Thyroid gland (tissue), 4 donors: ENCODE data around the gene ADAMTSL2. TPM values are rescaled to one million over a fixed set of nuclear protein-coding genes. Genes with fewer than 3 reads are reported as not detected.

ENCODE experiments used
- DNase-seq, 2 donors: peaks; one replicate each; pipeline ENCODE4 v3.0.0-alpha.2; 2019
- H3K27ac ChIP-seq, 3 donors: fragments of 200-600 bp; sonication (generic); 1 replicate in 2 of 3; 2 replicates in 1 of 3; pipeline ENCODE4 v1.5.1; 2016 to 2019; ENCODE audit warnings: mild to moderate bottlenecking in 1 of 3, moderate library complexity in 1 of 3
- H3K27me3 ChIP-seq: fragments of 200-600 bp; sonication (generic); one replicate; pipeline ENCODE4 v1.5.1; 2019
- H3K36me3 ChIP-seq, 2 donors: fragments of 200-600 bp; sonication (generic); one replicate each; pipeline ENCODE4 v1.5.1; 2016 to 2019
- H3K4me1 ChIP-seq, 2 donors: fragments of 200-600 bp; sonication (generic); one replicate each; pipeline ENCODE4 v1.5.1; 2017 to 2019
- H3K4me3 ChIP-seq, 3 donors: fragments of 200-600 bp; sonication (generic); replicated peaks in 1 of 3; 1 replicate in 2 of 3; 2 replicates in 1 of 3; pipeline ENCODE4 v1.5.1; 2016; ENCODE audit warnings: mild to moderate bottlenecking in 1 of 3
- H3K9me3 ChIP-seq: fragments of 200-600 bp; sonication (generic); one replicate; pipeline ENCODE4 v1.5.1; 2017
- POLR2A ChIP-seq, 2 donors: fragments of 450-650 bp; IDR thresholded peaks; one replicate each; pipeline ENCODE4 v1.6.1; 2017; ENCODE audit warnings: antibody characterized with exemption in 2 of 2, mild to moderate bottlenecking in 2 of 2, moderate library complexity in 1 of 2
- WGBS, 2 donors: methylation state at CpG; one replicate each; pipeline ENCODE4 v1.1.5; 2017; 5-methylcytosine and 5-hydroxymethylcytosine counted together
- intact Hi-C: fragments of 100-400 bp; cut with DNase I; formaldehyde crosslinking; loops from one replicate; pipeline ENCODE4 v1.15.1; 2023
- total RNA-seq, 4 donors: library from RNA; depleted of rRNA; stranded (reverse); fragments of >200 nt; gene quantifications; one replicate each; pipeline ENCODE4 v1.2.3, GENCODE V29; 2016
- TF ChIP-seq, protein P1 (sequence below), 6 experiments: fragments of 200-600 bp in 3 of 6; fragments of 450-650 bp in 3 of 6; sonication (generic) in 3 of 6; IDR thresholded peaks; one replicate each; pipeline ENCODE4 v1.5.1; 2016 to 2019; ENCODE audit warnings: antibody characterized with exemption in 6 of 6, mild to moderate bottlenecking in 2 of 6, inconsistent platforms in 1 of 6, moderate library complexity in 1 of 6

ADAMTSL2 gene
- total RNA-seq, 4 donors from 2014 or later: 2.4 to 9.3 (median 8.7) TPM

DNA sequence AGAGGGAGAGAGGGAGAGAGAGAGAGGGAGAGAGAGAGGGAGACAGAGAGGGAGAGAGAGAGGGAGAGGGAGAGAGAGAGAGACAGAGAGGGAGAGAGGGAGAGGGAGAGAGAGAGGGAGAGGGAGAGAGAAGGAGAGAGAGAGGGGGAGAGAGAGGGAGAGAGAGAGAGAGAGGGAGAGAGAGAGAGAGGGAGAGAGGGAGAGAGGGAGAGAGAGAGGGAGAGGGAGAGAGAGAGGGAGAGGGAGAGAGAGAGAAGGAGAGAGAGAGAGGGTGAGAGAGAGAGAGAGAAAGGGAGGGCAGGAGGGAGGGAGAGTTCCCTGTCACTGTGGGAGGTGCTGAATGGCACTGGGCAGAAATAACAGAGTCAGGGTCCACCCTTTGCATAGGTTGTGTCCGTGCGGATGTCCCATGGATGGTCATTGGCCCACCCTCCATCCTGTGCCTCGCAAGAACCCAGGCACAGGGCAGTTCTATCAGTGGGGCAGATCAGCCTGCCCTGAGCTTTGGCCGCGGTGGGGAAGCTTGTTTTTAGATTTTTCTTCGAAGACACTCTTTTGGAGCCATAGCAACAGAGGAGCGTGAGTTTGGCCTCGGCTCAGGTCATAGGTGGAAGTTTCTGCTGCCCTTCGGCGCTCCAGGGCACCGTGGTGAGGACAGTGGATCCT is 30.1 kb downstream of the ADAMTSL2 start:
- intact Hi-C loops: loop anchor here (5.0 kb wide), 1 partner anchor 93 kb away; no protein-coding TSS in a partner anchor
- Histone ChIP-seq H3K27ac (peak overlapping the region in 1 of 3 donors; percentile 28), H3K9me3 (no peaks in the 10 kb centered on the region), H3K4me1 (peaks cover 18 to 25% of the 10 kb centered on the region in 2 donors), H3K4me3 (no peak overlapping the region), H3K27me3 (no peaks in the 10 kb centered on the region), H3K36me3 (no peaks in the 10 kb centered on the region)
- TF ChIP-seq, protein P1, sequence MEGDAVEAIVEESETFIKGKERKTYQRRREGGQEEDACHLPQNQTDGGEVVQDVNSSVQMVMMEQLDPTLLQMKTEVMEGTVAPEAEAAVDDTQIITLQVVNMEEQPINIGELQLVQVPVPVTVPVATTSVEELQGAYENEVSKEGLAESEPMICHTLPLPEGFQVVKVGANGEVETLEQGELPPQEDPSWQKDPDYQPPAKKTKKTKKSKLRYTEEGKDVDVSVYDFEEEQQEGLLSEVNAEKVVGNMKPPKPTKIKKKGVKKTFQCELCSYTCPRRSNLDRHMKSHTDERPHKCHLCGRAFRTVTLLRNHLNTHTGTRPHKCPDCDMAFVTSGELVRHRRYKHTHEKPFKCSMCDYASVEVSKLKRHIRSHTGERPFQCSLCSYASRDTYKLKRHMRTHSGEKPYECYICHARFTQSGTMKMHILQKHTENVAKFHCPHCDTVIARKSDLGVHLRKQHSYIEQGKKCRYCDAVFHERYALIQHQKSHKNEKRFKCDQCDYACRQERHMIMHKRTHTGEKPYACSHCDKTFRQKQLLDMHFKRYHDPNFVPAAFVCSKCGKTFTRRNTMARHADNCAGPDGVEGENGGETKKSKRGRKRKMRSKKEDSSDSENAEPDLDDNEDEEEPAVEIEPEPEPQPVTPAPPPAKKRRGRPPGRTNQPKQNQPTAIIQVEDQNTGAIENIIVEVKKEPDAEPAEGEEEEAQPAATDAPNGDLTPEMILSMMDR (IDR thresholded peaks at IDR 0.05): peak in 1 of 6 experiments; percentile 43
- no peak for TF ChIP-seq POLR2A (IDR thresholded peaks at IDR 0.05)
- no peak for DNase-seq
- WGBS, 2 donors: 74 to 81% methylated on average over 11 of the region's 11 CpGs

DNA sequence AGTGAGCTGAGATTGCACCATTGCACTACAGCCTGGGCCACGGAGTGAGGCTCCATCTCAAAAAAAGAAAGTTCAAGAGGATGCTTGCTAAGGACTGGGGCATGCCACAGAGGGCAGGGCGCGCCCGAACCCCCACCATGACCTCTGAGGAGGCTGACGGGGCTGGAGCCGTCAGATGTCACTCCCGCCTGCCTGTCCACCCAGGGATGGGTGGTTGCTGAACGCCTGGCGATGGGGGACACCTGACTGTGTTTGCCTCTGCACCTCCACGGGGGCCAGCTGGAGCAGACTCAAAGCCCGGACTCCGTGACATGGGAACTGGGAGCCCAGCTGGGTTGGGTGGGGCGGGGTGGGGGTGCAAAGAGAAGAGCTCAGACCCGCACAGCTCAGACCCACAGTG is 31.9 kb downstream of the ADAMTSL2 start:
- DNase-seq: no peak
- intact Hi-C loops: loop anchor here (5.0 kb wide), 1 partner anchor 91 kb away; no protein-coding TSS in a partner anchor
- no peaks in the 10 kb centered on the region for H3K36me3 ChIP-seq
- peaks cover 8 to 14% of the 10 kb centered on the region in 2 donors for H3K4me1 ChIP-seq
- no peaks in the 10 kb centered on the region for H3K27me3 ChIP-seq
- H3K4me3 ChIP-seq: no peak overlapping the region
- no peak overlapping the region for H3K27ac ChIP-seq
- TF ChIP-seq POLR2A (IDR thresholded peaks at IDR 0.05): no peak
- TF ChIP-seq, protein P1 (IDR thresholded peaks at IDR 0.05): no peak
- 93% methylated on average over 14 of the region's 14 CpGs; no CpG with 5 or more reads in 1 of the 2 donors for WGBS, 2 donors
- H3K9me3 ChIP-seq: no peaks in the 10 kb centered on the region

GRCh38 chr9:133566817-133567216 is 32.3 kb downstream of the ADAMTSL2 start:
- no peak overlapping the region for H3K27ac ChIP-seq
- no peak for DNase-seq
- H3K27me3 ChIP-seq: no peaks in the 10 kb centered on the region
- H3K4me3 ChIP-seq: no peak overlapping the region
- H3K36me3 ChIP-seq: no peaks in the 10 kb centered on the region
- TF ChIP-seq, protein P1 (IDR thresholded peaks at IDR 0.05): no peak
- no peak for TF ChIP-seq POLR2A (IDR thresholded peaks at IDR 0.05)
- peaks cover 8 to 14% of the 10 kb centered on the region in 2 donors for H3K4me1 ChIP-seq
- H3K9me3 ChIP-seq: no peaks in the 10 kb centered on the region
- intact Hi-C loops: loop anchor here (5.0 kb wide), 1 partner anchor 90 kb away; no protein-coding TSS in a partner anchor
- 92 to 95% methylated on average over 16 to 17 of the region's 17 CpGs for WGBS, 2 donors

DNA sequence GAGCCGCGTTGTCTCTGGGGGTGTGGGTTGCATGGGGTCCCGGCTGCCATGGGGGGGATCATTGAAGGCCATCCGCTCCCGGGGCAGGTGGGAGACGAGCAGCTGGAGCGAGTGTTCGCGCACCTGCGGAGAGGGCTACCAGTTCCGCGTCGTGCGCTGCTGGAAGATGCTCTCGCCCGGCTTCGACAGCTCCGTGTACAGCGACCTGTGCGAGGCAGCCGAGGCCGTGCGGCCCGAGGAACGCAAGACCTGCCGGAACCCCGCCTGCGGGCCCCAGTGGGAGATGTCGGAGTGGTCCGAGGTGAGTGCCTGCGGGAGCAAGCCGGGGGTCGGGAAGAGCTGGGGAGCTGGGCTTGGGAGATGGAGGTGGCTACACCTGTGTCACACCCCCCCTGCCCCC is 33.7 kb downstream of the ADAMTSL2 start:
- no peak for DNase-seq
- Histone ChIP-seq H3K36me3 (no peaks in the 10 kb centered on the region), H3K4me1 (peaks cover 4 to 20% of the 10 kb centered on the region in 2 donors), H3K9me3 (no peaks in the 10 kb centered on the region), H3K27me3 (no peaks in the 10 kb centered on the region), H3K27ac (no peak overlapping the region), H3K4me3 (no peak overlapping the region)
- WGBS, 2 donors: 88 to 92% methylated on average over 16 to 32 of the region's 33 CpGs
- TF ChIP-seq, protein P1 (IDR thresholded peaks at IDR 0.05): no peak
- no peak for TF ChIP-seq POLR2A (IDR thresholded peaks at IDR 0.05)
- intact Hi-C loops: loop anchor here (5.0 kb wide), 1 partner anchor 89 kb away; no protein-coding TSS in a partner anchor

DNA sequence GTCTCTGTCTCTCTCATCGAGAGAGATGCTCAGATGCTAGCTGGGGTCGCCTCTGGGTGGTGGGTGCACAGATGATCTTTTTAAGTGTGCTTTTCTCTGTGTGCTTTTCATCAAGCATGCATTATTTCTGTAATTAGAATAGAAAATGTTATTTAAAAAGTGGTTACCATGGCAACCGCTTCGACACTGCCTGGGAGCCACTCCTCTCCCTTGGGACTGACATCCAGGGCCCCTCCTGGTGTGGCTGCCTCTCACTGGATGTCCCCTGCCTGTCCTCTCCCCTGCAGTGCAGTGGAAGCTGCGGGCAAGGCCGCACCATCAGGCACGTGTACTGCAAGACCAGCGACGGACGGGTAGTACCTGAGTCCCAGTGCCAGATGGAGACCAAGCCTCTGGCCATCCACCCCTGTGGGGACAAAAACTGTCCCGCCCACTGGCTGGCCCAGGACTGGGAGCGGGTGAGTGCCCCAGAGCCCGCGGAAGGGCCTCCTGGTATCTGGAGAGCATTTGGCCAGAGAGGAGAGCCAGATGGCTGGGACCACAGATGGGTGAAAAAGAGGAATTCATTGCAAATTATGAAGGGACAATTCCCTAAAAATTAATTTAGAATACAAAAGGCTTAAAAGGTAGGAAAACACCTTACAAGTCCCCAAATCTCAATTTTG is 34.7 kb downstream of the ADAMTSL2 start:
- TF ChIP-seq, protein P1 (IDR thresholded peaks at IDR 0.05): no peak
- TF ChIP-seq POLR2A (IDR thresholded peaks at IDR 0.05): no peak
- Histone ChIP-seq H3K27ac (no peak overlapping the region), H3K36me3 (no peaks in the 10 kb centered on the region), H3K27me3 (no peaks in the 10 kb centered on the region), H3K4me1 (peaks cover 0 to 18% of the 10 kb centered on the region in 2 donors), H3K4me3 (no peak overlapping the region), H3K9me3 (no peaks in the 10 kb centered on the region)
- WGBS, 2 donors: 92 to 93% methylated on average over 14 of the region's 14 CpGs
- intact Hi-C loops: loop anchor here (5.0 kb wide), 1 partner anchor 88 kb away; no protein-coding TSS in a partner anchor
- no peak for DNase-seq
